Pancreas (tissue), 10 donors: ENCODE measurements around the gene SH3BP2. TPM values are rescaled to one million over a fixed set of nuclear protein-coding genes. Genes with fewer than 3 reads are reported as not detected.

ENCODE experiments used
- ATAC-seq, 4 donors: fragments of 200-7000 bp; cut with Tn5 transposase; one replicate each; pipeline versions ENCODE4 v1.8.0 to v1.9.1; 2020; ENCODE audit warnings: mild to moderate bottlenecking in 4 of 4, moderate library complexity in 4 of 4
- DNase-seq, 6 donors: peaks; one replicate each; pipeline ENCODE4 v3.0.0-alpha.2; 2020
- FAIRE-seq: peaks from 2 replicates; lab custom pipeline; 2012; peaks lifted over from hg19 to GRCh38; lab: Jason Lieb, UNC
- H3K27ac ChIP-seq, 4 donors: fragments of 200-600 bp; sonication (generic); 1 replicate in 3 of 4; 2 replicates in 1 of 4; pipeline versions ENCODE4 v1.5.0 to v1.8.0; 2020
- H3K27me3 ChIP-seq, 4 donors: fragments of 200-600 bp; one replicate each; pipeline ENCODE4 v1.8.0; 2021
- H3K36me3 ChIP-seq, 3 donors: fragments of 200-600 bp; sonication (generic) in 1 of 3; one replicate each; pipeline versions ENCODE4 v1.5.0 to v1.8.0; 2020 to 2021
- H3K4me1 ChIP-seq, 3 donors: fragments of 200-600 bp; one replicate each; pipeline ENCODE4 v1.8.0; 2021
- H3K4me3 ChIP-seq, 4 donors: fragments of 200-600 bp; sonication (generic) in 2 of 4; one replicate each; pipeline versions ENCODE4 v1.5.0 to v1.8.0; 2020 to 2021
- H3K9me3 ChIP-seq, 4 donors: fragments of 200-600 bp; one replicate each; pipeline ENCODE4 v1.8.0; 2021
- WGBS, 2 donors: extraction: QIAGEN DNeasy Blood & Tissue Kit; methylation state at CpG; one replicate each; pipeline ENCODE4 v1.1.7; 2013; 5-methylcytosine and 5-hydroxymethylcytosine counted together
- intact Hi-C, 3 donors: fragments of 100-400 bp; cut with DNase I; formaldehyde crosslinking; loops; one replicate each; pipeline versions ENCODE4 v1.11.1 to v1.14.2; 2022
- polyA plus RNA-seq, 2 donors: library from polyadenylated mRNA; stranded (reverse); fragments of 200-250 nt; gene quantifications; one replicate each; pipeline ENCODE4 v1.2.3, GENCODE V29; 2013
- total RNA-seq, 6 donors: library from RNA; stranded (reverse); fragmentation: NEBNext Ultra II Directional in 4 of 6; extraction: Animal tissue kit (Norgen Biotek cat#: 25700) in 4 of 6; gene quantifications; one replicate each; pipeline versions ENCODE4 v1.2.1 to v1.2.4, GENCODE V29; 2021 to 2023
- TF ChIP-seq, protein P1 (sequence below), 4 donors: fragments of 200-600 bp; sonication (generic) in 3 of 4; IDR thresholded peaks; one replicate each; pipeline versions ENCODE4 v1.5.0 to v1.8.0; 2021; ENCODE audit warnings: antibody characterized with exemption in 4 of 4
- donor health status: healthy with polysubstance abuse.
- donor health status: DM: no; HTN: no; CAD: no; lungs with moderate emphysema.
- donor health status: DM: no; HTN: no; CAD: no.
- donor health status: control.
- donor health status: control.
- donor health status: Bipolar disorder and iron deficiency.
- donor health status: DM: yes; HTN: yes; CAD: no.
- donor health status: DM: no; HTN: no; CAD: no.
- donor health status: DM: no; HTN: no; CAD: no.
- donor health status: DM: yes; HTN: yes; CAD: no.

The SH3BP2 gene
- total and polyA plus RNA-seq, 8 donors = 12.3 to 56.5 (median 27.0) TPM

DNA sequence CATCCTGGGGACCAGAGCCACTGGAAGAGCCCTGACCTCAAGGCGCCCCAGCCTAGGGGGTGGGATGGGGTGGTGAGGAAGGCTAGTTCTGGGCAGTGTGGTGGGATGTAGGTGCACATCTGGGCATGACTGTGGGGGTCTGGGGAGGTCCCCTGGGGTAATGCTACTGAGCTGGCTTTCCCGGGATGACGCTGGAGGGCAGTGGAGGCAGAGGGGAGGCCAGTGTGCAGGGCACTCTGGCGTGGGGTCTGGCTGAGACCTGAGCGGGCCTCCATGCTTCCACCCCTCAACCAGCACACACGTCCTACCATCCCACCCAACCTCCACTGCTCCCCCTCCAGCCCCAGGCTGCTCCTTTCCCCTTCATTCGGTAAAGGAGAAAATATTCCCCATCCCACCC is 4.8 kb upstream of the SH3BP2 start:
- 89 to 96% methylated on average over 7 of the region's 7 CpGs for WGBS, 2 donors
- Histone ChIP-seq H3K4me3 (no peak overlapping the region), H3K4me1 (peaks cover 0 to 23% (median 0%) of the 10 kb centered on the region in 3 donors), H3K36me3 (no peaks in the 10 kb centered on the region), H3K27me3 (no peaks in the 10 kb centered on the region), H3K27ac (no peak overlapping the region), H3K9me3 (no peaks in the 10 kb centered on the region)
- ATAC-seq (no peak), DNase-seq (no peak), FAIRE-seq (no peak)
- intact Hi-C loops = no loop called here
- TF ChIP-seq, protein P1, sequence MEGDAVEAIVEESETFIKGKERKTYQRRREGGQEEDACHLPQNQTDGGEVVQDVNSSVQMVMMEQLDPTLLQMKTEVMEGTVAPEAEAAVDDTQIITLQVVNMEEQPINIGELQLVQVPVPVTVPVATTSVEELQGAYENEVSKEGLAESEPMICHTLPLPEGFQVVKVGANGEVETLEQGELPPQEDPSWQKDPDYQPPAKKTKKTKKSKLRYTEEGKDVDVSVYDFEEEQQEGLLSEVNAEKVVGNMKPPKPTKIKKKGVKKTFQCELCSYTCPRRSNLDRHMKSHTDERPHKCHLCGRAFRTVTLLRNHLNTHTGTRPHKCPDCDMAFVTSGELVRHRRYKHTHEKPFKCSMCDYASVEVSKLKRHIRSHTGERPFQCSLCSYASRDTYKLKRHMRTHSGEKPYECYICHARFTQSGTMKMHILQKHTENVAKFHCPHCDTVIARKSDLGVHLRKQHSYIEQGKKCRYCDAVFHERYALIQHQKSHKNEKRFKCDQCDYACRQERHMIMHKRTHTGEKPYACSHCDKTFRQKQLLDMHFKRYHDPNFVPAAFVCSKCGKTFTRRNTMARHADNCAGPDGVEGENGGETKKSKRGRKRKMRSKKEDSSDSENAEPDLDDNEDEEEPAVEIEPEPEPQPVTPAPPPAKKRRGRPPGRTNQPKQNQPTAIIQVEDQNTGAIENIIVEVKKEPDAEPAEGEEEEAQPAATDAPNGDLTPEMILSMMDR (IDR thresholded peaks at IDR 0.05) = no peak

DNA sequence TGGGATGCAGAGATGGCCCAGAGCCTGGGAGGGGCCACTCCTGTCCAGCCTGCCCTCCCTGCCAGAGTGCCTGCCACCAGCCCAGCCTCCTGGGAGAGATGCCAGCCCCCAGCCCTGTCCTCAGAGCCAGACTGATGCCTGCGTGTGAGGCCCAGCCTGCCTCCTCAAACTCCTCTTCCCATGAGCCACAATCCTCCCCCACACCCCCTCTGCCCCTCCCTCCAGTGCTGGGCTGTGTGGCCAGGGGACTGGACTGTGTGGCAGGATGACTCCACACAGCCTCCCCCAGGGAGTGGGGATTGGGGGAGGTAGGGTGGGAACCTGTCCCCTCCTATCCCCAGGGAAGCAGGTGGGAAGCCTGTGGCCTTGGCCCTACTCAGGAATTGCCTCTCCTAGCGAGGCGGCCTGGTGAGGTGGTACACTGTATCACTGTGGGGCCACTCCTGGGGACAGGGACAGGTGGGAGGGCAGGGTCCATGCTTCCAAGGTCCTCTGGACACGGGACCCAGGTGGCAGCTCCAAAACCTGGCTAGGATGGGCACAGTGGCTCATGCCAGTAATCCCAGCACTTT is 4.3 kb upstream of the SH3BP2 start:
- Histone ChIP-seq H3K27me3 (no peaks in the 10 kb centered on the region), H3K9me3 (no peaks in the 10 kb centered on the region), H3K4me1 (peaks cover 0 to 23% (median under 1%) of the 10 kb centered on the region in 3 donors), H3K4me3 (no peak overlapping the region), H3K36me3 (no peaks in the 10 kb centered on the region), H3K27ac (no peak overlapping the region)
- intact Hi-C loops = no loop called here
- 42 to 48% methylated on average over 4 of the region's 4 CpGs for WGBS, 2 donors
- DNase-seq (peak; percentile 34 to 73 (median 54)), FAIRE-seq (no peak), ATAC-seq (peak in 1 of 4 donors; percentile 16)
- TF ChIP-seq, protein P1 (IDR thresholded peaks at IDR 0.05) = no peak

DNA sequence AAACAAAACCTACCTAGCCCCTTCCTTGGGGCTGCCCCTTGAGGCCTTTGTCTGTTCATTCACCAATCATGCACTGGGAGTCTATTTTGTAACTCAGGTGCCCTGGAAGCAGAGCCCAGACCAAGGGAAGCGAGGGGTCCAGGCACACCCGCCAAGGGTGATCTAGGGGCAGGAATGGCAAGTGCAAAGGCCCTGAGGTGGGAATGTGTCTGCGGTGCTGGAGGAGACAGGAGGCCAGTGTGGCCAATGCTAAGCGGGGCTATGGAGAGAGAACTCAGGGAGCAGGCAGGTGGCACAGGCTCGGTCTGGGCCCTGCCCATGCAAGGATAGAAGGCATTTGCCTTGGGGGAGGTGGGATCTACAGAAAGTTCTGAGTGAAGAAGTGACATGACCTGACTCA is 3.5 kb upstream of the SH3BP2 start:
- DNase-seq (peak in 1 of 6 donors; percentile 41), ATAC-seq (no peak), FAIRE-seq (no peak)
- H3K4me3 ChIP-seq = no peak overlapping the region
- intact Hi-C loops = no loop called here
- WGBS, 2 donors = 97 to 98% methylated on average over 5 of the region's 5 CpGs
- TF ChIP-seq, protein P1 (IDR thresholded peaks at IDR 0.05) = no peak
- no peak overlapping the region for H3K27ac ChIP-seq
- no peaks in the 10 kb centered on the region for H3K36me3 ChIP-seq
- H3K4me1 ChIP-seq = peaks cover 5 to 27% (median 8%) of the 10 kb centered on the region in 3 donors
- no peaks in the 10 kb centered on the region for H3K27me3 ChIP-seq
- no peaks in the 10 kb centered on the region for H3K9me3 ChIP-seq

DNA sequence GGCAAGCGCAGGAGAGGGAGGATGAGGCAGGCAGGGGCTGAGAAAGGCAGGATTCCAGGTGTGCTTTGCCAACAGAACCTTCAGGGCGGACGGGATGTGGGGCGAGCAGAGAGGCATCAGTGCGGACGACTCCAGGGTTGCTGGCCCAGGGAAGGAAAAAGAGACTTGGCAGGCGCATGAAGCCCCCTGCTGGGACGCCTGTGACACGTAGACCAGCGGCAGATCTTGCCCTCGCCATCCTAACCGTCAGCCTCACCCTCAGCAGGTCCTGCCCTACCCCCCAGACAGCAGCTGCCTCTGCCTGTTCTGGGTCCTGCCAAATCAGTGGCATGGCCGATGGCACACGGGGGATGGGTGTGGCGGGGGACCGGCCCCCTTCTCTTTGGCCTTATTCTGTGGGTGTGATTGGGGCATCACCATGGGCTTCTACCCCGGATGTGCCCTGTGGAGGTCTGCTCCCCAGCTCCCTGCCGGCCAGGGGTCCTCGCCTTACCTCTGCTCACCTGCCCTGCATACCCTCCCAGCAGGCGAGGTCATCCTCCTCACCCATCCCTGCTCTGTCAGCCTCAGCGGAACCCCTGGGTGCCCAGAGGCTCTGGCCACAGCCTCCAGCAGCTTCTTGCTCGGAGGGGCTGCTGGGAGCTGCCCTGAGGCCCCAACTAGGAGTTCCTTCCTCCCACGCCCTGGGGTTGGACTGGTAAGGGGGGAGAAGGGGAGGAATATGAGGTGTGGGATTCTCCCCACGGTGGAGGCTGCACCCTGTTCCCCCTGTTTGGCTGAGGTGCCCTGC is 2.9 kb upstream of the SH3BP2 start:
- DNase-seq = peak in 2 of 6 donors; percentile 50 to 53

More for the DNA sequence above, 2.9 kb upstream of the SH3BP2 start:
- Histone ChIP-seq H3K27me3 (no peaks in the 10 kb centered on the region), H3K4me3 (no peak overlapping the region), H3K27ac (no peak overlapping the region), H3K9me3 (no peaks in the 10 kb centered on the region), H3K4me1 (peaks cover 11 to 32% (median 12%) of the 10 kb centered on the region in 3 donors), H3K36me3 (no peaks in the 10 kb centered on the region)
- ATAC-seq (no peak), FAIRE-seq (no peak)
- intact Hi-C loops = no loop called here
- TF ChIP-seq, protein P1 (IDR thresholded peaks at IDR 0.05) = no peak
- WGBS, 2 donors = 93 to 94% methylated on average over 24 of the region's 24 CpGs
